Gastroesophageal sphincter (tissue), 3 donors: Measurements from ENCODE around the gene NUDT4.

Experiments
- CTCF ChIP-seq, 4 experiments: fragments of 200-600 bp in 2 of 4; fragments of 450-650 bp in 2 of 4; sonication (generic) in 1 of 4; IDR thresholded peaks; one replicate each; pipeline ENCODE4 v1.5.1; 2017 to 2019; ENCODE audit warnings: antibody characterized with exemption in 4 of 4, mild to moderate bottlenecking in 2 of 4, moderate library complexity in 2 of 4
- EP300 ChIP-seq: sonication (generic); formaldehyde crosslinking; IDR thresholded peaks from one replicate; pipeline ENCODE4 v1.6.1; 2017; ENCODE audit warnings: antibody characterized with exemption, mild to moderate bottlenecking
- POLR2A ChIP-seq, 2 donors: fragments of 450-650 bp; IDR thresholded peaks; one replicate each; pipeline ENCODE4 v1.6.1; 2017; ENCODE audit warnings: antibody characterized with exemption in 2 of 2, mild to moderate bottlenecking in 2 of 2, moderate library complexity in 1 of 2
- POLR2AphosphoS5 ChIP-seq: sonication (generic); formaldehyde crosslinking; IDR thresholded peaks from one replicate; pipeline ENCODE4 v1.6.1; 2017; ENCODE audit warnings: antibody characterized with exemption

GRCh38 chr12:93373961-93374656, 3.6 kb upstream of the NUDT4 start:
- no peak for TF ChIP-seq CTCF (IDR thresholded peaks at IDR 0.05)
- TF ChIP-seq POLR2A (IDR thresholded peaks at IDR 0.05), result no peak
- TF ChIP-seq POLR2AphosphoS5, result no peak
- no peak for TF ChIP-seq EP300
